Epithelial cell of esophagus (primary cell): Measurements from ENCODE around the gene GABRR3.

Experiments
- DNase-seq: peaks from one replicate; pipeline ENCODE4 v3.0.0; 2010; ENCODE audit warnings: low read depth
- H3K4me3 ChIP-seq: 2 replicates; pipeline ENCODE4 v1.5.1; 2011; ENCODE audit warnings: mild to moderate bottlenecking, low read length, control low read depth
- TF ChIP-seq, protein P1 (sequence below): IDR thresholded peaks from 2 replicates; pipeline ENCODE4 v1.5.1; 2011; ENCODE audit warnings: low read depth, mild to moderate bottlenecking, low read length, control low read depth, inconsistent platforms; ENCODE audit not compliant: insufficient read depth; ENCODE audit errors: missing control alignments

GABRR3 gene

DNA sequence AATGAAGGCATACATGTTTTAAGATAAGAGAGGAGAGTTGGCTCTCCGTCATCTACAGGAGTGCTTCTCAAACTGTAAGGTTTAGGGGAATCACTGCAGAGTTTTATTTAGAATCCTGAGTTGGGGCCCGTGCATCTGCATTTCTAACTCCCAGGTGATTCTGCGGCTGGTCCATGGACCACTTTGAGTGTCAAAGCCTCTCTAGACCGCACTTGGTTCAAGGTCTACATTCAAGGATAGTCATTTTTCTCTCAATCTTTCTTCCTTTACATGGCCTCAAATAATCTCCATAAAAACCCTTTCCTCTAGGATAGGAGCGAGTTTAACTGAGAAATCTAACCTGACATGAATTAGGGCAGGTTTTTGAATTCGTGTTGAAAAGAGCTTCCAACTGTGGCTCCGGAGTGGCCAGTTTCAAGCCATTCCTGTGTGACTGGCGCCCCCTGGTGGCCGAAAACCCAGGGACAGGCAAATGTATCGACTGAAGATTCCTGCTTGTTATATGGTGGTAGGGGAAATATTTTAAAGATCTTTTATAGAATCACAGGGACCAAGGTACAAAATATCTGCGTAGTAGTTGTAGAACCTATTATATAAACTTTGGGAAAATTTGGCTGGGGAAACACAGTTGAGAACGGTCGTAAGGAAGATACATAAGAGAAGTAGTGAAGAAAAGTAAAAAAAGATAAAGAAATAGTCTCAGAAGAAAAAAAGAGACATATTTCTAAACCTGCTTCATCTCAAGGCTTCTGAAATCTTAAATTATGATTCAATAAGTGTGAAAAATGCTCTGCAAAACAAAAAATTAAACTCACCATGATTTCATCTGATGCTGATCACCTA is 11.9 kb downstream of the GABRR3 start:
- H3K4me3 ChIP-seq = no peak overlapping the region
- TF ChIP-seq, protein P1, sequence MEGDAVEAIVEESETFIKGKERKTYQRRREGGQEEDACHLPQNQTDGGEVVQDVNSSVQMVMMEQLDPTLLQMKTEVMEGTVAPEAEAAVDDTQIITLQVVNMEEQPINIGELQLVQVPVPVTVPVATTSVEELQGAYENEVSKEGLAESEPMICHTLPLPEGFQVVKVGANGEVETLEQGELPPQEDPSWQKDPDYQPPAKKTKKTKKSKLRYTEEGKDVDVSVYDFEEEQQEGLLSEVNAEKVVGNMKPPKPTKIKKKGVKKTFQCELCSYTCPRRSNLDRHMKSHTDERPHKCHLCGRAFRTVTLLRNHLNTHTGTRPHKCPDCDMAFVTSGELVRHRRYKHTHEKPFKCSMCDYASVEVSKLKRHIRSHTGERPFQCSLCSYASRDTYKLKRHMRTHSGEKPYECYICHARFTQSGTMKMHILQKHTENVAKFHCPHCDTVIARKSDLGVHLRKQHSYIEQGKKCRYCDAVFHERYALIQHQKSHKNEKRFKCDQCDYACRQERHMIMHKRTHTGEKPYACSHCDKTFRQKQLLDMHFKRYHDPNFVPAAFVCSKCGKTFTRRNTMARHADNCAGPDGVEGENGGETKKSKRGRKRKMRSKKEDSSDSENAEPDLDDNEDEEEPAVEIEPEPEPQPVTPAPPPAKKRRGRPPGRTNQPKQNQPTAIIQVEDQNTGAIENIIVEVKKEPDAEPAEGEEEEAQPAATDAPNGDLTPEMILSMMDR = peak; percentile 90
- DNase-seq = peak; percentile 80

DNA sequence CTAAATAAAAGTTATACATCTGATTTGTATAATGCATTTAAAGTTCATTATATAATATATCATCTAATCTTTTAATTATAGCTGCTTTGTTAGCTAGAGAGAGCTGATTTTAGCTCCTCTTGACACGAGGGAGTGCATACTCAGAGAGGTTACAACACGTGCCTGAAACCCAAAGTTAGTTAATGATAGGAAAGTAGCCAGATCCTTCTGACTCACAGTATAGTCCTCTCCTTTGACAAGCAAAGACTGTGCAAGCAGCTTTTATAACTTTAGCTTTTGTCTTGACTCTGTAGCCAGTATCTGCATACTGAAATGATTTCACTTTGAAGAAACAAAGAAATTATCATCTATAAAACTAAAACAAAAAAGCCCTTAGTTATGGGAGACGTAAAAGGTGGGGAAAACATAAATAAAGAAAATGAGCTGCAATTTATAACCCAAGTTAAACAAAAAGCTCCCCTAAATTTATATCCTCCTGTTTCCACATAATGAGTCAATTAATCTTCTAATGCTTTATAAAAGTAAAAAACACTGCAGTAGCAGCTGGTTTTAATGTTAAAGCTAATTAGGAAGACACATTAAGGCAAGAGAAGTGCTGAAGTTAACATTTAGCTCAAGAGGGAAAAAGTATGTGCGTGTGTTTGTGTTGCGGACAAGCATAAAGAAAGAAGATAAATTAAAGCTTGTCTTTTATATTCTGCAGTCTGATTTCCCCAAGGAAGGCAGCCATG is 13.1 kb downstream of the GABRR3 start:
- TF ChIP-seq, protein P1 = no peak
- no peak overlapping the region for H3K4me3 ChIP-seq
- peak; percentile 75 for DNase-seq

DNA sequence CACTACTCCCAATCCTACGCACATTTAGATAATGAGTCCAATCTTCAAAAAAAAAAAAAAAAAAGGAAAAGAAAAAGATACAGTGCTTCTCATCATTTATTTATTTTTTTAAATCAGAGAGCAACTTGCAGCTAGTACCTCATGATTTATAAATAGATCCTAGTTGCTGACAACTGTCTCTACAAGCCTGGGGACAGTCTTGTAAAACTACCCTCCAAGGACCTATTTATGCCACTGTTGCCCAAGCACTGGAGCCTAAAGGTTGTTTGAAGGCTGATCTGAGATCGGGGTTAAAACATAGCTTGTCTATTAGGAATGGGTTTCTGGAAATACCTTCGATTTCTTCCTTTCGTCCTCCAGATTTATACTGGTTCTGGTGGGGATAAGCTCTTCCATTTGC is 14.7 kb downstream of the GABRR3 start:
- TF ChIP-seq, protein P1 = no peak
- no peak for DNase-seq
- H3K4me3 ChIP-seq = no peak overlapping the region

DNA sequence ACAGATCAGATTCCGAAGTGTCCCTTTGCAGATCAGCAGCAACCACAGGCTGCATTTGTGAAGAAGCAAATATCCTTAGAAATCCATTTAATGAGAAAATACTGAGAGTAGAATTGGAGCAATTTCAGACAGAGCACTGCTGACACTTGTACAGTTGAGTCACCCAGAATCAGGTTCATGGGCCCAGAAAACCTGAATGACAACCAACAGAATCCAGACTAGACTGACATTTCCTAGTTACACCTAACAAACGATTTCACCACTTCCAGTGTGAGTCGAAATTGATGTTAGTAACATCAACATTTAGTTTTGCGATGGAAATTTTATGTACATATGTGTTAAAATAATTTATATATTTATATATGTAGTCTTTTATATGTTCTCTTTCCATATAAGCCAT is 16.8 kb downstream of the GABRR3 start:
- peak; percentile 86 for DNase-seq
- H3K4me3 ChIP-seq = no peak overlapping the region
- TF ChIP-seq, protein P1 = no peak

DNA sequence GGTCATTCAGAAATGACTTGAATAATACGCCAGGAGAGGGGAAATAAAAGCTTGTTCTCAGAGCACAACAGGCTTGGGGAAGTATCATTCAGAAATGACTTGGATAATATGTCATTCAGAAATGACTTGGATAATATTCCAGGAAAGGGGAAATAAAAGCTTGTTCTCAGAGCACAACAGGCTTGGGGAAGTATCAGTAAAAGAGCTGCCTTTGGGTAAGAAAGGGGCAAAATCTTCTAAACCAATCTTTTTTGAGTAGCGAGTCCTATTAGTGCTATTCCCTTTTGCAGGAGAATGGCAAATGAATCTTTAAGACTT is 20.9 kb downstream of the GABRR3 start:
- DNase-seq = no peak
- TF ChIP-seq, protein P1 = no peak
- no peak overlapping the region for H3K4me3 ChIP-seq

DNA sequence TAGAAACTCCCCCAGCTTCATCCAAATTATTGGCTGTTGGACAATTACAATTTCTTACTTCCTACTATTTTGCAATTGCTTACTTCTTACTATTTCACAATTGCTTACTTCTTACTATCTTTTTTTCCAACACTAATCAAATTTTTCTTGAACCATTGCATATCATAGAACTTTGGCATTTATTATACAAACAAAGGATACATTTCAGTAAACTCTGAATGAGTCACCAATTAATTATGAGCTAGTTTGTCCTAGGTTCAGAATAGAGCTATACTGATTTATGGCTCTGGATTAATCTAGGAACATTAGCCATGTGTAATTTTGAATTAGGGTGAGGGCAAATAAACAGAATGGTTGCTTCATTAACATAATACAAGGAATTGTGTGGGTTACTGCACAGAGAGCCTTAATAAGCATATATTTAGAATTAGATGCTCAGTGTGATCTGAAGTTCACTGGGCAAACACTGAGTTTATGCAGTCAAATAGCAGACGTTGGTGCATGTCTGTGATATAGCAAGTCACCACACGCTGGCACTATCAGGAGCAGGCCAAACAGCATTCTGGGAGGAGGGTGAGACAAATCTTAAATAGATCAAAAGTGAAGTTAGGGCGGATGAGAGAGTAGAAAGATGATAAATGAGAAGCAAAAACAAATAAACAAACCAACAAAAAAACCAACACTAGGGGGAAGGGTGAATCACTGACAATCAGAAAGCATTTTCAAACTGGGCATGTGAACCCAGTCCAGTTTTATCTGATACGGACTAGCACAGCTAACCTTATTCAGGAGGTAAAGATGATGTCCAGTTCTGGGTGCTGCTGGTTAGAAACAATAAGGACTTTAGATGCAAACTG is 21.5 kb downstream of the GABRR3 start:
- peak; percentile 89 for DNase-seq
- H3K4me3 ChIP-seq = no peak overlapping the region
- TF ChIP-seq, protein P1 = peak; percentile 38
